GM12878 (cell line): ENCODE data around the gene ALDH1A2.

Experiments
- ASH2L ChIP-seq: fragments of 300-600, 200-600 bp; sonication (generic); IDR thresholded peaks from 2 replicates; pipeline ENCODE4 v1.6.1; 2017; ENCODE audit warnings: low read depth, mild to moderate bottlenecking, borderline replicate concordance
- BCL11A ChIP-seq: IDR thresholded peaks from 2 replicates; pipeline ENCODE4 v1.6.1; 2011; ENCODE audit warnings: low read depth, low read length
- BCL3 ChIP-seq: IDR thresholded peaks from 2 replicates; pipeline ENCODE4 v1.6.1; 2011; ENCODE audit warnings: borderline replicate concordance, low read depth, mild to moderate bottlenecking, moderate library complexity, low read length; ENCODE audit not compliant: insufficient read depth, poor library complexity, severe bottlenecking
- CTCF ChIP-seq, 3 experiments: IDR thresholded peaks in 2 of 3; conservative IDR thresholded peaks in 1 of 3; 2 replicates each; pipeline ENCODE4 v1.5.1; 2011; ENCODE audit warnings: low read depth in 3 of 3, low read length in 3 of 3, mild to moderate bottlenecking in 3 of 3, control low read depth in 2 of 3, moderate library complexity in 2 of 3, inconsistent platforms in 1 of 3, mixed read lengths in 1 of 3; ENCODE audit not compliant: control insufficient read depth in 2 of 3, insufficient read depth in 1 of 3; ENCODE audit errors: extremely low read depth in 1 of 3
- EED ChIP-seq: sonication (generic); IDR thresholded peaks from 2 replicates; pipeline ENCODE4 v1.6.1; 2016; ENCODE audit warnings: antibody characterized with exemption, low read depth
- EZH2 ChIP-seq: IDR thresholded peaks from 2 replicates; pipeline ENCODE4 v1.6.1; 2012; ENCODE audit warnings: low read depth, mild to moderate bottlenecking, control low read depth, inconsistent platforms, low read length, borderline replicate concordance; ENCODE audit not compliant: control insufficient read depth
- MEF2A ChIP-seq: IDR thresholded peaks from 2 replicates; pipeline ENCODE4 v1.6.1; 2011; ENCODE audit warnings: low read depth, mild to moderate bottlenecking, low read length, moderate library complexity; ENCODE audit not compliant: insufficient read depth
- MTA3 ChIP-seq: IDR thresholded peaks from 2 replicates; pipeline ENCODE4 v1.6.1; 2012; ENCODE audit warnings: low read length, inconsistent platforms, borderline replicate concordance
- NR2F1 ChIP-seq: fragments of 450-650 bp; conservative IDR thresholded peaks from 2 replicates; pipeline ENCODE4 v1.6.1; 2017; ENCODE audit warnings: mild to moderate bottlenecking
- POLR2A ChIP-seq: IDR thresholded peaks from 2 replicates; pipeline ENCODE4 v1.6.1; 2011; ENCODE audit warnings: low read depth, mild to moderate bottlenecking, low read length
- TCF7 ChIP-seq: IDR thresholded peaks from 2 replicates; pipeline ENCODE4 v1.6.1; 2014; ENCODE audit warnings: antibody characterized with exemption, borderline replicate concordance

- TF ChIP-seq POLR2A = no peak
- no peak for TF ChIP-seq BCL3
- no peak for TF ChIP-seq TCF7
- no peak for TF ChIP-seq CTCF (IDR thresholded peaks at IDR 0.05 in 2 of 3, conservative IDR thresholded peaks at IDR 0.05 in 1 of 3; ENCODE audit: control insufficient read depth in 2 of 3, extremely low read depth in 1 of 3, insufficient read depth in 1 of 3, low read depth in 3 of 3, low read length in 3 of 3)
- no peak for TF ChIP-seq BCL11A
- no peak for TF ChIP-seq MTA3
- TF ChIP-seq EED = no peak
- TF ChIP-seq NR2F1 = no peak
- no peak for TF ChIP-seq ASH2L
- TF ChIP-seq EZH2 = no peak
- no peak for TF ChIP-seq MEF2A
Observed at GRCh38 chr15:57946491-57947048, 118.9 kb downstream of the ALDH1A2 start.
